IMR-90 (cell line): ENCODE results near the gene TRPC6. TPM values are rescaled to one million over a fixed set of nuclear protein-coding genes. Genes with fewer than 3 reads are reported as not detected.

Source experiments
- ATAC-seq: fragments of 200-7000 bp; cut with Tn5 transposase; 2 replicates; pipeline ENCODE4 v1.9.1; 2020; ENCODE audit warnings: low read depth, mild to moderate bottlenecking, moderate library complexity
- BruUV-seq: library from RNA; stranded (reverse); fragments of 400-500 nt; replicated peaks from 2 replicates; lab custom pipeline; 2021; lab: Mats Ljungman, UMichigan
- CTCF ChIA-PET: fragments of 300-600 bp; formaldehyde crosslinking; extraction: SDS; loops from one replicate; lab custom pipeline; 2021; ENCODE audit warnings: antibody characterized with exemption; lab: Yijun Ruan, JAX
- POLR2A ChIA-PET: fragments of 300-600 bp; sonication (Branson Sonifier 250); formaldehyde crosslinking; loops from one replicate; lab custom pipeline; 2022; ENCODE audit warnings: antibody characterized with exemption; ENCODE audit not compliant: unreplicated experiment; lab: Charles Lee
- DNase-seq: peaks from one replicate; pipeline ENCODE4 v3.0.0; 2013
- H2AFZ ChIP-seq: replicated peaks from 2 replicates; pipeline ENCODE3; 2013; ENCODE audit warnings: low read length, mild to moderate bottlenecking; ENCODE audit not compliant: poor library complexity
- H2AK5ac ChIP-seq: 2 replicates; pipeline ENCODE4 v1.6.1; 2013; ENCODE audit warnings: low read depth, low read length, inconsistent platforms
- H2AK9ac ChIP-seq: replicated peaks from 2 replicates; pipeline ENCODE3; 2013; ENCODE audit warnings: mild to moderate bottlenecking, low read depth, low read length, moderate library complexity; ENCODE audit not compliant: poor library complexity
- H2BK120ac ChIP-seq: 2 replicates; pipeline ENCODE4 v1.6.1; 2013; ENCODE audit warnings: low read depth, low read length, inconsistent platforms
- H2BK15ac ChIP-seq: 3 replicates; pipeline ENCODE4 v1.6.1; 2013; ENCODE audit warnings: low read depth, low read length, inconsistent platforms
- H2BK20ac ChIP-seq: 2 replicates; pipeline ENCODE4 v1.6.1; 2013; ENCODE audit warnings: low read depth, mild to moderate bottlenecking, inconsistent platforms, low read length, moderate library complexity
- H2BK5ac ChIP-seq: 2 replicates; pipeline ENCODE4 v1.6.1; 2013; ENCODE audit warnings: mild to moderate bottlenecking, low read depth, low read length, inconsistent platforms; ENCODE audit not compliant: poor library complexity, severe bottlenecking
- H3K14ac ChIP-seq: replicated peaks from 2 replicates; pipeline ENCODE4 v1.6.1; 2013; ENCODE audit warnings: low read depth, low read length, inconsistent platforms
- H3K18ac ChIP-seq: 2 replicates; pipeline ENCODE4 v1.6.1; 2013; ENCODE audit warnings: low read depth, low read length, control low read depth
- H3K23ac ChIP-seq: 2 replicates; pipeline ENCODE4 v1.6.1; 2013; ENCODE audit warnings: low read depth, low read length, inconsistent platforms
- H3K27ac ChIP-seq: 2 replicates; pipeline ENCODE4 v1.5.1; 2013; ENCODE audit warnings: mild to moderate bottlenecking, control low read depth, low read length; ENCODE audit not compliant: insufficient read depth
- H3K27me3 ChIP-seq: 2 replicates; pipeline ENCODE4 v1.6.1; 2013; ENCODE audit warnings: low read length; ENCODE audit not compliant: control insufficient read depth, insufficient read depth
- H3K36me3 ChIP-seq: 2 replicates; pipeline ENCODE4 v1.6.1; 2013; ENCODE audit warnings: low read length, mixed read lengths; ENCODE audit not compliant: control insufficient read depth, insufficient read depth
- H3K4ac ChIP-seq: 2 replicates; pipeline ENCODE4 v1.6.1; 2013; ENCODE audit warnings: low read depth, low read length, inconsistent platforms
- H3K4me1 ChIP-seq: 2 replicates; pipeline ENCODE4 v1.6.1; 2013; ENCODE audit warnings: low read length, mixed read lengths; ENCODE audit not compliant: control insufficient read depth, insufficient read depth
- H3K4me2 ChIP-seq: 2 replicates; pipeline ENCODE4 v1.6.1; 2013; ENCODE audit warnings: low read depth, mild to moderate bottlenecking, control low read depth, low read length, moderate library complexity
- H3K4me3 ChIP-seq: 2 replicates; pipeline ENCODE4 v1.5.1; 2013; ENCODE audit warnings: low read depth, mild to moderate bottlenecking, control low read depth, low read length, moderate library complexity; ENCODE audit not compliant: insufficient read depth
- H3K56ac ChIP-seq: 2 replicates; pipeline ENCODE4 v1.6.1; 2013; ENCODE audit warnings: low read length, inconsistent platforms; ENCODE audit not compliant: insufficient read depth; ENCODE audit errors: extremely low read depth
- H3K79me1 ChIP-seq, 2 experiments: 2 replicates each; pipeline ENCODE4 v1.6.1; 2013; ENCODE audit warnings: low read length in 2 of 2, inconsistent platforms in 1 of 2, low read depth in 1 of 2
- H3K9ac ChIP-seq: 2 replicates; pipeline ENCODE4 v1.6.1; 2013; ENCODE audit warnings: low read depth, low read length, control low read depth
- H3K9me1 ChIP-seq: 2 replicates; pipeline ENCODE4 v1.6.1; 2013; ENCODE audit warnings: low read length, inconsistent platforms; ENCODE audit not compliant: insufficient read depth
- H3K9me3 ChIP-seq: 2 replicates; pipeline ENCODE4 v1.6.1; 2013; ENCODE audit warnings: low read length; ENCODE audit not compliant: control insufficient read depth, insufficient read depth
- H4K20me1 ChIP-seq: 2 replicates; pipeline ENCODE4 v1.6.1; 2013; ENCODE audit warnings: low read length, inconsistent platforms; ENCODE audit not compliant: insufficient read depth
- H4K5ac ChIP-seq: 2 replicates; pipeline ENCODE4 v1.6.1; 2013; ENCODE audit warnings: mild to moderate bottlenecking, low read depth, low read length, control low read depth
- H4K8ac ChIP-seq, 2 experiments: 2 replicates each; pipeline ENCODE4 v1.6.1; 2013; ENCODE audit warnings: low read depth in 2 of 2, low read length in 2 of 2, control low read depth in 1 of 2, inconsistent platforms in 1 of 2
- H4K91ac ChIP-seq: 2 replicates; pipeline ENCODE4 v1.6.1; 2013; ENCODE audit warnings: low read depth, low read length, inconsistent platforms; ENCODE audit not compliant: insufficient read depth
- BHLHE40 ChIP-seq: fragments of 150-350 bp; IDR thresholded peaks from 2 replicates; pipeline ENCODE4 v1.6.1; 2016; ENCODE audit warnings: mild to moderate bottlenecking, low read depth, low read length
- CEBPB ChIP-seq: IDR thresholded peaks from 2 replicates; pipeline ENCODE4 v1.6.1; 2012; ENCODE audit warnings: low read depth, low read length, improper control_type of control experiment
- CHD1 ChIP-seq: IDR thresholded peaks from 2 replicates; pipeline ENCODE4 v1.6.1; 2012; ENCODE audit warnings: low read depth, low read length, improper control_type of control experiment
- FOS ChIP-seq: fragments of 150-350 bp; IDR thresholded peaks from 2 replicates; pipeline ENCODE4 v1.6.1; 2016; ENCODE audit warnings: low read depth, low read length
- MAZ ChIP-seq: IDR thresholded peaks from 2 replicates; pipeline ENCODE4 v1.6.1; 2012; ENCODE audit warnings: low read depth, mild to moderate bottlenecking, low read length, improper control_type of control experiment, moderate library complexity, borderline replicate concordance
- NFE2L2 ChIP-seq: fragments of 150-350 bp; IDR thresholded peaks from 2 replicates; pipeline ENCODE4 v1.6.1; 2016; ENCODE audit warnings: low read depth, mild to moderate bottlenecking, low read length
- POLR2A ChIP-seq: IDR thresholded peaks from 2 replicates; pipeline ENCODE4 v1.6.1; 2012; ENCODE audit warnings: mild to moderate bottlenecking, low read depth, low read length
- RAD21 ChIP-seq: IDR thresholded peaks from 2 replicates; pipeline ENCODE4 v1.6.1; 2012; ENCODE audit warnings: low read length, improper control_type of control experiment
- RCOR1 ChIP-seq: IDR thresholded peaks from 2 replicates; pipeline ENCODE4 v1.6.1; 2012; ENCODE audit warnings: mild to moderate bottlenecking, low read length, improper control_type of control experiment; ENCODE audit not compliant: insufficient replicate concordance
- SMC3 ChIP-seq: fragments of 150-350 bp; IDR thresholded peaks from 2 replicates; pipeline ENCODE4 v1.6.1; 2016; ENCODE audit warnings: low read depth, mild to moderate bottlenecking, antibody characterized with exemption, low read length, moderate library complexity
- WGBS, 2 experiments: methylation state at CpG; one replicate each; pipeline versions ENCODE4 v1.1.5 to v1.1.7; 2013; ENCODE audit warnings: missing lambda C conversion rate in 2 of 2; ENCODE audit not compliant: insufficient read length in 1 of 2; ENCODE audit errors: extremely low coverage in 2 of 2; 5-methylcytosine and 5-hydroxymethylcytosine counted together
- dilution Hi-C: fragments of 300-500 bp; cut with HindIII; formaldehyde crosslinking; loops from one replicate; pipeline ENCODE4 v1.14.3; 2018; ENCODE audit warnings: low sequenced_read_pairs; ENCODE audit not compliant: unreplicated experiment
- in situ Hi-C: fragments of 300-500 bp; cut with MboI; formaldehyde crosslinking; loops from 3 replicates; pipeline ENCODE4 v1.14.3; 2019; ENCODE audit warnings: low sequenced_read_pairs, inconsistent platforms, mixed read lengths
- intact Hi-C: fragments of 100-400 bp; cut with micrococcal nuclease; formaldehyde crosslinking; loops from 2 replicates; pipeline ENCODE4 v1.10.0; 2022
- polyA plus RNA-seq, 3 experiments: library from polyadenylated mRNA; depleted of rRNA; stranded (reverse); fragments of >200 nt; gene quantifications; 2 replicates each; pipeline ENCODE4 v1.2.3, GENCODE V29; 2012; ENCODE audit warnings: low replicate concordance in 1 of 3
- total RNA-seq: library from RNA; depleted of rRNA; stranded (reverse); fragments of >200 nt; gene quantifications from 2 replicates; pipeline ENCODE4 v1.2.3, GENCODE V29; 2012
- TF ChIP-seq, protein P1 (sequence below): fragments of 150-350 bp; IDR thresholded peaks from 2 replicates; pipeline ENCODE4 v1.6.1; 2017; ENCODE audit warnings: mild to moderate bottlenecking, antibody characterized with exemption, low read length, low read depth

TRPC6 gene
- total and polyA plus RNA-seq, 2 of the 4 experiments (the other 2 are of a cell fraction): 0.99 to 2.3 TPM

DNA sequence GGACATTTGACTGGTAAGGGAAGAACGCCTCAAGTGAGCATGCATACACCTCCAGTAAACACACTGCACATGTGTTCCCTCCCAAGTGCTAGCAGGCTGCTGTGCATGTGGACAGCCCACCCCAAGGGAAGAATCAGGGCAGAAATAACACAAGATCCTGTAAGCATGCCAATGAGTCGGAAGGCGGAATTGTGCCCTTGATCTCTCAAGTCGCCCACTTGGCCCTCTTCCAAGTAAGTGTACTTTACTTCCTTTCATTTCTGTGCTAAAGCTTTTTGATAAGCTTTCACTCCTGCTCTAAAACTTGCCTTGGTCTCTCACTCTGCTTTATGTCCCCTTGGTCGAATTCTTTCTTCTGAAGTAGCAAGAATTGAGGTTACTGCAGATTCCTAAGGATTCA is 139.6 kb downstream of the TRPC6 start:
- no peak overlapping the region for H3K56ac ChIP-seq
- in situ Hi-C loops (loop anchor here (10.0 to 25.0 kb wide), 3 partner anchors 401 to 1043 kb away; no protein-coding TSS in a partner anchor), dilution Hi-C loops (no loop called here), intact Hi-C loops (no loop called here)
- peak overlapping the region; percentile 51; the same call in 1 of the 2 replicates for H2BK20ac ChIP-seq
- H3K18ac ChIP-seq: no peak overlapping the region
- peaks cover 4% of the 10 kb centered on the region; the same call in 1 of the 2 replicates for H4K20me1 ChIP-seq
- no peak overlapping the region for H4K5ac ChIP-seq
- H3K27me3 ChIP-seq: no peaks in the 10 kb centered on the region
- H3K14ac ChIP-seq: peak overlapping the region; percentile 68; the same call in 1 of the 2 replicates
- peak overlapping the region in 1 of 2 experiments; percentile 26; a peak in 1 of 4 replicates for H4K8ac ChIP-seq
- ChIA-PET CTCF (interaction anchor here (0.5 to 1.3 kb wide), 2 partner anchors 416 to 1341 kb away, joined by 3 read pairs; no protein-coding TSS in a partner anchor), POLR2A (no interaction called here)
- no peaks in the 10 kb centered on the region for H3K36me3 ChIP-seq
- 0 out of 2 replicates have a peak overlapping the region, but pooled peaks have one; percentile 35 for H3K23ac ChIP-seq
- DNase-seq (no peak), ATAC-seq (no peak)
- TF ChIP-seq BHLHE40 (no peak), CEBPB (no peak), POLR2A (no peak), RAD21 (no peak), FOS (no peak), RCOR1 (no peak), CHD1 (no peak), MAZ (no peak), NFE2L2 (no peak), SMC3 (no peak)
- TF ChIP-seq, protein P1, sequence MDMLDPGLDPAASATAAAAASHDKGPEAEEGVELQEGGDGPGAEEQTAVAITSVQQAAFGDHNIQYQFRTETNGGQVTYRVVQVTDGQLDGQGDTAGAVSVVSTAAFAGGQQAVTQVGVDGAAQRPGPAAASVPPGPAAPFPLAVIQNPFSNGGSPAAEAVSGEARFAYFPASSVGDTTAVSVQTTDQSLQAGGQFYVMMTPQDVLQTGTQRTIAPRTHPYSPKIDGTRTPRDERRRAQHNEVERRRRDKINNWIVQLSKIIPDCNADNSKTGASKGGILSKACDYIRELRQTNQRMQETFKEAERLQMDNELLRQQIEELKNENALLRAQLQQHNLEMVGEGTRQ: no peak
- H2BK5ac ChIP-seq: no peak overlapping the region
- BruUV-seq: no TSS peak
- peak overlapping the region; percentile 47; the same call in 1 of the 2 replicates for H2BK120ac ChIP-seq
- H3K9ac ChIP-seq: no peak overlapping the region
- H3K27ac ChIP-seq: no peak overlapping the region
- peak overlapping the region; percentile 51; the same call in 1 of the 3 replicates for H2BK15ac ChIP-seq
- peak overlapping the region; percentile 20 for H3K4ac ChIP-seq
- no peak overlapping the region for H3K4me2 ChIP-seq
- H2AK5ac ChIP-seq: peak overlapping the region; percentile 43
- H4K91ac ChIP-seq: no peak overlapping the region
- no peak overlapping the region for H3K4me3 ChIP-seq
- no peaks in the 10 kb centered on the region for H3K79me1 ChIP-seq
- H3K9me3 ChIP-seq: no peaks in the 10 kb centered on the region
- WGBS, 2 experiments: 88% methylated on average over 2 of the region's 5 CpGs; no CpG with 5 or more reads in 1 of the 2 experiments
- peaks cover 21% of the 10 kb centered on the region for H3K9me1 ChIP-seq
- peaks cover 18% of the 10 kb centered on the region for H3K4me1 ChIP-seq
- H2AFZ ChIP-seq: no peak overlapping the region
- no peak overlapping the region for H2AK9ac ChIP-seq
